Rectal smooth muscle tissue (tissue), 1 donor: Measurements from ENCODE around the gene BICC1.

Experiments
- H3K27ac ChIP-seq: one replicate; pipeline ENCODE4 v1.7.0; 2013; ENCODE audit warnings: low read depth, low read length, inconsistent platforms
- H3K27me3 ChIP-seq: one replicate; pipeline ENCODE4 v1.7.0; 2013; ENCODE audit warnings: low read length; ENCODE audit not compliant: control insufficient read depth, insufficient read depth
- H3K36me3 ChIP-seq: one replicate; pipeline ENCODE4 v1.7.0; 2013; ENCODE audit warnings: low read length; ENCODE audit not compliant: control insufficient read depth, insufficient read depth
- H3K4me1 ChIP-seq: one replicate; pipeline ENCODE4 v1.7.0; 2013; ENCODE audit warnings: low read length; ENCODE audit not compliant: control insufficient read depth, insufficient read depth
- H3K4me3 ChIP-seq: one replicate; pipeline ENCODE4 v1.7.0; 2013; ENCODE audit warnings: low read length
- H3K9ac ChIP-seq: one replicate; pipeline ENCODE4 v1.7.0; 2013; ENCODE audit warnings: low read length

BICC1 gene

DNA sequence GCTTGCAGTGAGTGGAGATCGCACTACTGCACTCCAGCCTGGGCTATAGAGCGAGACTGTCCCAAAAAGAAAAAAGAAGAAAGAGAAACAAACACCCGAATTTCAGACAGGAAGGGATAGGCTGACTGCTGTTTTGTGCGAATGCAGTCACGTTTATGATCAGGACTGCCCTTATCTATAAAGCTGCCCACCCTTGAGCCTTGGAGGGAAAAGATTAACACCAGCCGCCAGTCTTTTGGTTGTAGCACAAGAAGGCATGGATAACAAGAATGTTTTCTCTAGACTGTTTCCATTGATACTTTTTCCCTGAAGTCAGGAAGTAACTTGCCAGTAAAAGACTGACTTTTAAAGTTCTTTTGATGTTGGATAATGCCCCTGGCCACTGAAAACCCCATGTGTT lies 314.0 kb downstream of the BICC1 start:
- no peaks in the 10 kb centered on the region for H3K27me3 ChIP-seq
- H3K9ac ChIP-seq: no peak overlapping the region
- no peak overlapping the region for H3K4me3 ChIP-seq
- H3K36me3 ChIP-seq: no peaks in the 10 kb centered on the region
- H3K4me1 ChIP-seq: no peaks in the 10 kb centered on the region
- H3K27ac ChIP-seq: no peak overlapping the region

DNA sequence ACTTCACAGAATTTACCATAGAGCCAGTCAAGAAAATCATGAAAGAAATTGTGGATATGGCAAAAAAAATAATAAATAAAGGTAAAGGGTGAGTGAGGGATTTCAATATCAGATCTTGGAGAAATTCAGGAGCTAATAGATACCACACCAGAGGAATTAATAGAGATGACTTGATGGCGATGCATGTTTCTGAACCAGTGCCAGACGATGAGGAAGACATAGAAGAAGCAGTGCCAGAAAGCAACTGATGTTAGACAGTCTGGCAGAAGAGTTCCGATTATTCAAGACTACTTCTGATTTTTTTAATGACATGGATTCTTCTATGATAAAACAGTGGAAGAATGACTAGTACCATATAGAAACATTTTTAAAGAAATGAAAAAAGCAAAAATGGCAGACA lies 314.7 kb downstream of the BICC1 start:
- no peak overlapping the region for H3K4me3 ChIP-seq
- H3K4me1 ChIP-seq: no peaks in the 10 kb centered on the region
- H3K27ac ChIP-seq: no peak overlapping the region
- no peaks in the 10 kb centered on the region for H3K36me3 ChIP-seq
- no peaks in the 10 kb centered on the region for H3K27me3 ChIP-seq
- H3K9ac ChIP-seq: no peak overlapping the region

DNA sequence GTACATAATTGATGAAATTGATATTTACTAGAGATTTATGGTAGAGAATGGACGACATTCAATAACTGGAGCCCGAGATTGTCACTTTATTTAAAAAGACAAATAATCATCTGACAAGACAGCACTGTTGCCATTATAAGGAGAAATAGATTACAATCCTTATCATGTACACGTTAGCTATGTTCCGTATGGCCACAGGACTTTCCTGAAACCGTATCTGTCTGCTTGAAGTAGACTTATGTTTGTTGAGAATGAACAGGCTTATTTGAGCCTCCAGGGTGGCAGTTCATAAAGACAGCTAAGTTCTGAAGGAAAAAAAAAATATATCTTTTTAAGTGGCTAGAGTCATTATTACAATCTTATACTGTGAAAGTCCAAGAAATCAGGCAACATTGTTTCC lies 317.2 kb downstream of the BICC1 start:
- Histone ChIP-seq H3K27ac (no peak overlapping the region), H3K4me3 (no peak overlapping the region), H3K27me3 (no peaks in the 10 kb centered on the region), H3K36me3 (no peaks in the 10 kb centered on the region), H3K9ac (no peak overlapping the region), H3K4me1 (no peaks in the 10 kb centered on the region)

DNA sequence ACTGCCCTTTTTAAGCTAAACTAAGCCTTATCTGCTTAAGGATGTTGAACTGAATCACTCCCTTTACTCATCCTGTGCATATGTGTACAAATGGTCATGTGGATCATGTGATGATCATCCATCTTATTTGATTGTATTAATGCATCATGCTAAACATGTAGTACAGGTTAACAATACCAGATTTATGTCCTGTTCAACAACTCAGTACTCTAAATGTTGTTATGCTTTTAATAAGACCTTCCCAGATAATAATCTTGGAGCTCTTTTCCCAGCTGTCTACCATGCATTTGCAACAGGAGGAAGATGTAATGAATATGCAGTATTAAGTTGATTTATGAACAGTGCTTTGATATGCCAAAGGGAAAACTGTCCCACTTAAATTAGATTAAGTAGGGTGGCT lies 318.0 kb downstream of the BICC1 start:
- H3K36me3 ChIP-seq: no peaks in the 10 kb centered on the region
- H3K4me3 ChIP-seq: no peak overlapping the region
- H3K27ac ChIP-seq: no peak overlapping the region
- H3K9ac ChIP-seq: no peak overlapping the region
- no peaks in the 10 kb centered on the region for H3K27me3 ChIP-seq
- no peaks in the 10 kb centered on the region for H3K4me1 ChIP-seq

DNA sequence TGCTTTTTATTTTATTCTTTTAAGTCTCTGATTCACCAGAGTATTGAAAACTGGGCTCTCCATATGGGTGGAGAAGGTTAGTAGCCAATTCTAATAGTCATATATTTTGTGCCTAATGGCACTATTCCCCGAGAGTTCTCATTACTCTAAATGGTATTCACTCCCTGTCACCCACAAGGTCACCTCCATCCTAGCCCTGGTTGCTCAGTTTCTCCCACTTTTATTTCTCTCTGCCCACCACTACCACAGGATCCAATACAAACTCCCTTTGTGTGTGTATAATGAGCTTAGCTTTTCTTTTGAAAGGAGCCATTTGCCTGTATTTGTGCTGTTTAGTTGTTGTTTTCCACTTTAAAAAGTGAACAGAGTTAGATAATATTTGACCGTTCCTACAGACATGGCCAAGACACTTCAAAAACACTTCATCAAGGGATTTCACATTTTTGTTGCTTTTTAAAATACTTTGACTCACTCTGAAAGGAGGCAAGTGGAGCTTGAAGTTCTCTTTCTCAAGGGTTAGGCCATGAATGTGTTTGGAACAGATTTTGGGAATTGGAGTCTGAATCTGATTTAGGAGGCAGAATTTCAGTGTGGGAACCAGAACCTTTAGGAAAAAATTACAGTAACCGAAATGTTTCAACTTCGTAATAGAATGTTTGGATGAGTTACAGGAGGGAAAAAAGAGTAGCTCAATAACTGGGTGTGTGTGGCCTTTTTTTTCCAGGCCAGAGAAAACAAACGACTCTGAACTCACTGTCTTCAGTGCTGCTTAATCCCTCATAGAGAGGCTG lies 321.3 kb downstream of the BICC1 start:
- Histone ChIP-seq H3K27ac (peak overlapping the region; percentile 35), H3K36me3 (no peaks in the 10 kb centered on the region), H3K4me3 (no peak overlapping the region), H3K4me1 (no peaks in the 10 kb centered on the region), H3K27me3 (no peaks in the 10 kb centered on the region), H3K9ac (no peak overlapping the region)

DNA sequence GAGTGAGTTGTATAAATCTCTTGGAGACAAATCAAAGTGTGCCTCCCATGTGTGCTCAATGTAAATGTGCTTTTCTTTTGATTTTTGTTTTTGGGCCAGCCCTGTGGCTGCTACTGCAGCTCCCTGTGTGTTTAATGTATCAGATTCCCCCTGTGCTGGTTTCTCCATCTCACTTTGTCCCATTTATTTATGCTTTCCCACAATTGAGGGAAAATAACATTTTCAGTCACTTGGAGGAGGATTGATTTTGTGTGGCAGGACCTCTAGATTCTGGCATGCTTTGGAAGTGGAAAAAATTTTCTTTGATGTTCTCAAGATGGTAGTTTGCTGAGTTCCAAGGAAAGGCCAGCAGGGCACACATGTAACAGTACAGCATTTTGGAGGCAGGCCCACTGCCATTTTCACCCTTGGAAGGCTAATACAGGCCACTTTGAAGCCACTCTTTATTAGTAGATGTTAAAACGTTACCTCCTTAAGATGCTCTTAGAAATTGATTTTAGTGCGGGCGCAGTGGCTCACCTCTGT lies 323.6 kb downstream of the BICC1 start:
- Histone ChIP-seq H3K4me1 (no peaks in the 10 kb centered on the region), H3K27me3 (no peaks in the 10 kb centered on the region), H3K4me3 (no peak overlapping the region), H3K9ac (no peak overlapping the region), H3K36me3 (no peaks in the 10 kb centered on the region), H3K27ac (no peak overlapping the region)

DNA sequence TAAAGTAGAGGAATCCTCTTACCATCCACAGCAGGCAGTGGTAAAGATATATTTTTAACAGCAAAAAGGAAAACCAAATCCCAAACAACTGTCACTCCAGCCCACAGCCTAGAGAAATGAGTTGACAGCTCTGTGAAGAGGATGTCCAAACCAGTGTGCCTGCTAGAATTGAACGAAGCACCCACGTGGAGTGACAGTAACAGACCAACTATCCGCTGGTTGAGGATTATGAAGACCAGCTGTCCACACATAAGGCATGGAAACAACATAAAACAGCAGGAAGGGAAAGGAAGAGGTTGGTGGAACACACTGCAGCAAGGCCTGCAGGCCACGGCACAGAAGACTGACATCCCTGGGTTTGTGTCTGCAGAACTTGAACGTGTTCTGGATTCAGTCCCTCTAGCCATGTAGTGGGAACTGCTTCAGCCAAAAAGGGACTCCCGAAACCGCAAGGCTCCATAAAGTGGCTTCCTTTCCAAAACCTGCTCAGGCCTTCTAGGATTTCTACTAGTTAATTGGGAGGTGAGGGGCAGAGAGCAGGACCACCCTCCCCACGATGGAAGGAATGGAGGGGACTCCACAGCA lies 324.4 kb downstream of the BICC1 start:
- Histone ChIP-seq H3K4me1 (no peaks in the 10 kb centered on the region), H3K36me3 (no peaks in the 10 kb centered on the region), H3K9ac (no peak overlapping the region), H3K4me3 (no peak overlapping the region), H3K27me3 (no peaks in the 10 kb centered on the region), H3K27ac (no peak overlapping the region)

DNA sequence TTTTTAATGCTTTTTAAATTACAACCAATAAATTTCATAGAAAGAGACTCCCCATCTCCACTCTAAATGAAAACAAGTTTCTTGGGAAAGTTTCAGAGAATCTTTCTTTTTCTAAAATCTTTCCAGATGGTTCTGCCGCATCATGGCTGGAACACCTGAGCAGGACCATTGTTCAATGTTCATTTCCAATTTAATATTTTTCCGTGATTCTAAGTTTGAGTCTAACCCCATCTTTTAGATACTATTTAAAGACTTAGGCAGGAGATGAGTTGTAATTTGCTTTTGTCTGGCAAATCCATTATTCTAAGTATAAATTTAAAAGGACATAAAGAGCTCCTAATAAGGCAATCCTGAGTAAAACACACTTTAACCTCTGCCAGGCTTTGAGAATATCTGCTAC lies 325.2 kb downstream of the BICC1 start:
- H3K27me3 ChIP-seq: no peaks in the 10 kb centered on the region
- no peak overlapping the region for H3K4me3 ChIP-seq
- H3K27ac ChIP-seq: no peak overlapping the region
- no peak overlapping the region for H3K9ac ChIP-seq
- no peaks in the 10 kb centered on the region for H3K36me3 ChIP-seq
- no peaks in the 10 kb centered on the region for H3K4me1 ChIP-seq

DNA sequence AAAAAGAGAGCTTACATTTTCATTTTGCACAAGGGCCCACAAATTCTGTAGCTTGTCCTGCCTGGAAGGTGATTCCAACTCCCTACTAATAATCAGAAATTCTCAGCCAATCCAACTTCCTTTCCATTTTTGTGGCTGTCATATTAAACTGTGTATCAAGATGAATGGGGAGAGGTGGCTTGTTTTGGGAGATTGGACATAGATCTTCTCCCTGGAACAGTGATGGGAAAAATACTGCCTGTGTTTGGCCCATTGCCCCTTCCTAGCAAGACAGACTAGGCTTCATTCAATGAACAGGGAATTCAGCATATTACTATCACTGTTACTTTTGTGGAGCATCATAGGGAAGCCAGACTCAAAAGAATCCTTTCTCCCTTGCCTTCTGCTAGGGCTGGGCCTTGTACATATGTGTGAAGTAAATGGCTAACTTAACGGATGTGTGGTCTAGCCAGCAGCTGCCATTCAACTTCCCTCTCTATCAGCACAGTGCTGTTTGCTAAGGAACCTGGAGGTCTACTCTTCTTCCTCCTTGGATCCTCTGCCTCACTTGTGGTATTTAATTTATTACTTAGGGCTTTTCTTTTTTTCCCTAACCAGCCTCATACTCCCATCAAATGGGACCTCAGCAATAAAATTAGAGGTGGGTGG lies 326.0 kb downstream of the BICC1 start:
- no peak overlapping the region for H3K27ac ChIP-seq
- H3K9ac ChIP-seq: no peak overlapping the region
- H3K4me3 ChIP-seq: no peak overlapping the region
- no peaks in the 10 kb centered on the region for H3K27me3 ChIP-seq
- no peaks in the 10 kb centered on the region for H3K4me1 ChIP-seq
- no peaks in the 10 kb centered on the region for H3K36me3 ChIP-seq

DNA sequence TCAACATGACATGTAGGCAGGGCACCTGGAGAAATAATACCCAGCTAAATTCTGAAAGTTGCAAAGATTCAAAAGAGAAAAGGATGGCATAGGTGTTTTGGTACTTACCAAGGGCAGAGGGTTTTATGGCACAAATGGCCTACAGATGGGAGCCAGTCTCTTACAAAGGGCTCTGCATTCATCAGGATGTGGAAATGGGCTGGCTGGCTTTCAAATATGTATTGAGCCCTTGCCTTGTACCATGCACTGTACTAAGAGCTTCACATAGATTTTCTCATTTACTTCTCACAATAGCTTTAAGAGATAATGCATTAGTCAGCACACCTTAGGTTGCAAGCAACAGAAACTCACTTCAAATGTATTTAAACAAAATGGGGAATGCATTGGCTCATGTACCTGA lies 327.1 kb downstream of the BICC1 start:
- no peak overlapping the region for H3K27ac ChIP-seq
- no peaks in the 10 kb centered on the region for H3K4me1 ChIP-seq
- no peaks in the 10 kb centered on the region for H3K27me3 ChIP-seq
- no peaks in the 10 kb centered on the region for H3K36me3 ChIP-seq
- H3K9ac ChIP-seq: no peak overlapping the region
- no peak overlapping the region for H3K4me3 ChIP-seq

DNA sequence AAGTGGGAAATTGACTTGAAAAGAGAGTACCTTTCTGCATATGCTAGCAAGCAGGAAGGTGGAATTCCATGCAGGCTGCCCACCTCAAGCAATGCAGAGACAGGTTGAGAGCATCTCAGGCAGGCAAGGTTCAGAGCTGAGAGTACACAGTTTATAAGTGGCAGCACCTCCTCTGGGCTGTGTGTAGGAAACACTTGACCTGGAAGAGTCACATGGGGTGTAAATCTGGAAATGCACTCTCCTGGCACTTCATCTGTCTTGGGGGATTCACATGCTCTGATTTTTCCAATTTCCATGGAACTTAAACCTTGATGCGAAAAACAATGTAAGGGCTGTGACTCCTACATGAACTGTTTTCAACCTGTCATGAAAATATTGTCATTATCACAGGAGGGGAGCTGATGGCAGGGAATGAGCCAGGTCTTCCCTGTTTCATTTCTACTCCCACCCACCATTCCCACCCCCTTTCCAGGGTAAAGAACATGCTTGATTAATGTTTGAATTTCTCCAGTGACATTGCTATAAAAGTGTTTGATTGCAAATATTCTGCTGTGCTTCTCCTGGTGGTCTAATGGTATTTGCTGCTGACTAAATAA lies 328.3 kb downstream of the BICC1 start:
- no peak overlapping the region for H3K4me3 ChIP-seq
- no peaks in the 10 kb centered on the region for H3K4me1 ChIP-seq
- no peak overlapping the region for H3K9ac ChIP-seq
- H3K27me3 ChIP-seq: no peaks in the 10 kb centered on the region
- H3K27ac ChIP-seq: no peak overlapping the region
- H3K36me3 ChIP-seq: no peaks in the 10 kb centered on the region

DNA sequence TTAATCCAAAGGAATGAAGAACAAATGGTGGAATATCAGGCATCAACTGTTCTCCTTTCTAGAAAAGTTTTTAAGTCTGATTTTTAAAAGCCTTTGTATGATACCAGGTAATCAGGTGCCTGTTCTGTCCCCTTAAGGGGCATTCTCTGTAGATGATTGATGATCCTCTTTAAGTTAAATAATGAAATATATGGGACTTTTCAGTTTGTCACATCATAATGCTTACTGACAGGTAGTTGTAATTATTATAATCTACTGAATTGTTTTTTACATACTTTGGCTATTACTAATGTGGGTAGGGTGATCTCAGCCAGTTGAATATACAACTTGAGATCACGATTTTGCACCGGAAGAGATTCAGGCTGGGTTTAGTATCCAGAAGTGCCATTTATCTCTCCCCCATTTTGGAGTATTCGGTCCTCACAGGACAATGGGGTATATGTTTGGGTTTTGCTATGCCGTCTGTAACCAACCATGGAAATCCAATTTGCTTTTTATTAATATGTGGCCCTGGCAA lies 330.2 kb downstream of the BICC1 start:
- Histone ChIP-seq H3K9ac (no peak overlapping the region), H3K36me3 (no peaks in the 10 kb centered on the region), H3K27me3 (no peaks in the 10 kb centered on the region), H3K4me3 (no peak overlapping the region), H3K27ac (no peak overlapping the region), H3K4me1 (no peaks in the 10 kb centered on the region)
